Erythroblast (primary cell): ENCODE measurements around the gene ZNF846.

Experiments used
- GATA1 ChIP-seq: IDR thresholded peaks from 2 replicates; pipeline ENCODE4 v1.6.1; 2011; ENCODE audit warnings: low read depth, mild to moderate bottlenecking, control low read depth, low read length, moderate library complexity
- POLR2A ChIP-seq: IDR thresholded peaks from 2 replicates; pipeline ENCODE4 v1.6.1; 2011; ENCODE audit warnings: mild to moderate bottlenecking, low read length

DNA sequence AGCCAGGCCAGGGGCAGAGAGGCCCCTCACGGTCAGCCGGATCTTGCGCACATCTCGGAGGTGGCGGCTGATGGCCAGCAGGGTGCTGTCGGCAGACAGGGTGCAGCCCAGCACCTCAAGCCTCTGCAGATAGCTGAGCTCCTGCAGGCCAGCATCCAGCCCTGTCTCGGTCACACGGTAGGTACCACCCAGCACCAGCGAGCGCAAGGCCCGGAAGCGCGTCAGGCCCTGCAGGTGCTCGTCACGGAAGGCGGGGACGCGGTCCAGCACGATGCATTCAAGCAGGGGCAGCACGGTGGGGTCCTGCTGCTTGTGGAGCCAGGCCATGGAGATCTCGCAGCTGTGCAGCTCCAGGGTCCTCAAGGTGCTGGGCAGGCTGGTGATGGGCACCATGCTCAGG is 42.6 kb upstream of the ZNF846 start:
- TF ChIP-seq POLR2A (no peak), GATA1 (no peak)
